Vagina (tissue), 2 donors: Measurements from ENCODE around the gene PLAGL1.

ENCODE experiments used
- CTCF ChIP-seq, 3 experiments: fragments of 450-650 bp in 2 of 3; fragments of 200-600 bp in 1 of 3; sonication (generic) in 1 of 3; IDR thresholded peaks; one replicate each; pipeline ENCODE4 v1.5.1; 2017 to 2019; ENCODE audit warnings: antibody characterized with exemption in 3 of 3, mild to moderate bottlenecking in 2 of 3, moderate library complexity in 2 of 3
- POLR2A ChIP-seq, 2 donors: fragments of 450-650 bp; IDR thresholded peaks; one replicate each; pipeline ENCODE4 v1.6.1; 2017; ENCODE audit warnings: antibody characterized with exemption in 2 of 2, mild to moderate bottlenecking in 2 of 2, moderate library complexity in 2 of 2
- POLR2AphosphoS5 ChIP-seq, 2 donors: sonication (generic); formaldehyde crosslinking; IDR thresholded peaks; one replicate each; pipeline ENCODE4 v1.9.0; 2017; ENCODE audit warnings: antibody characterized with exemption in 2 of 2, mild to moderate bottlenecking in 2 of 2, low read depth in 1 of 2; ENCODE audit not compliant: insufficient read depth in 1 of 2

- TF ChIP-seq CTCF (IDR thresholded peaks at IDR 0.05): no peak
- TF ChIP-seq POLR2AphosphoS5 (IDR thresholded peaks at IDR 0.05; ENCODE audit: insufficient read depth in 1 of 2, low read depth in 1 of 2): no peak
- no peak for TF ChIP-seq POLR2A (IDR thresholded peaks at IDR 0.05)
These were observed 26.0 kb upstream of the PLAGL1 start for GRCh38 chr6:144033816-144034735.
